ENCODE measurements around the gene TMEM121.

The TMEM121 gene

GRCh38 chr14:105525861-105526775 is at the start of gene TMEM121:
TSS of gene TMEM121 (plus strand) at chr14:105526583. CDS start at chr14:105528835, 2,252 bp downstream.
- DNase-seq (ENCODE audit: low spot score), result no peak

GRCh38 chr14:105476831-105477659 is 49.3 kb upstream of the TMEM121 start:
- DNase-seq (ENCODE audit: low spot score), result no peak

- peak; percentile 84 for DNase-seq (ENCODE audit: low spot score)
These were observed 48.6 kb upstream of the TMEM121 start for GRCh38 chr14:105477660-105478397.

- peak; percentile 28 for DNase-seq (ENCODE audit: low spot score)
These were observed 47.8 kb upstream of the TMEM121 start for GRCh38 chr14:105478398-105479251.

GRCh38 chr14:105479431-105480158 is 46.8 kb upstream of the TMEM121 start:
- DNase-seq (ENCODE audit: low spot score), result no peak

- DNase-seq (ENCODE audit: low spot score), result no peak
These were observed 46.1 kb upstream of the TMEM121 start for GRCh38 chr14:105480199-105480746.

- peak; percentile 85 for DNase-seq (ENCODE audit: low spot score)
These were observed 45.3 kb upstream of the TMEM121 start for GRCh38 chr14:105480807-105481801.

- peak; percentile 96 for DNase-seq (ENCODE audit: low spot score)
These were observed 44.4 kb upstream of the TMEM121 start for GRCh38 chr14:105481886-105482457.

- no peak for DNase-seq (ENCODE audit: low spot score)
These were observed 43.8 kb upstream of the TMEM121 start for GRCh38 chr14:105482486-105483110.

- DNase-seq (ENCODE audit: low spot score), result no peak
These were observed 42.9 kb upstream of the TMEM121 start for GRCh38 chr14:105483300-105484068.

GRCh38 chr14:105484069-105484996 is 42.0 kb upstream of the TMEM121 start:
- DNase-seq (ENCODE audit: low spot score), result peak; percentile 61

- no peak for DNase-seq (ENCODE audit: low spot score)
These were observed 41.4 kb upstream of the TMEM121 start for GRCh38 chr14:105484997-105485393.

- DNase-seq (ENCODE audit: low spot score), result peak; percentile 61
These were observed 40.6 kb upstream of the TMEM121 start for GRCh38 chr14:105485739-105486162.

GRCh38 chr14:105486163-105486973 is 40.0 kb upstream of the TMEM121 start, which contains the start of gene CRIP1:
TSS of gene CRIP1 (plus strand) at chr14:105486886. CDS start at chr14:105487260, 374 bp downstream.
- DNase-seq (ENCODE audit: low spot score), result no peak

GRCh38 chr14:105486974-105487448 is 39.4 kb upstream of the TMEM121 start:
- peak; percentile 56 for DNase-seq (ENCODE audit: low spot score)

Measured in CD4-positive, alpha-beta T cell treated with Interleukin-6 at 100 ng/mL for 8 hours (primary cell).